ENCODE results near the gene SLC4A5.

Gene SLC4A5

GRCh38 chr2:74269667-74270066 is 73.5 kb downstream of the SLC4A5 start:
- no peak for TF ChIP-seq TAF1 (IDR thresholded peaks at IDR 0.05; ENCODE audit: low read depth)
- TF ChIP-seq TEAD4 (IDR thresholded peaks at IDR 0.05) = no peak
- no peak for TF ChIP-seq RAD21 (IDR thresholded peaks at IDR 0.05; ENCODE audit: low read depth)
- TF ChIP-seq EP300 (IDR thresholded peaks at IDR 0.05; ENCODE audit: borderline replicate concordance) = no peak
- TF ChIP-seq CREB1 (IDR thresholded peaks at IDR 0.05; ENCODE audit: low read depth) = no peak
- no peak for TF ChIP-seq NFIC (IDR thresholded peaks at IDR 0.05)
- TF ChIP-seq EGR1 (IDR thresholded peaks at IDR 0.05) = no peak
- TF ChIP-seq TCF12 (IDR thresholded peaks at IDR 0.05; ENCODE audit: low read depth) = no peak
- TF ChIP-seq CEBPB (IDR thresholded peaks at IDR 0.05) = no peak
- TF ChIP-seq, protein P1, sequence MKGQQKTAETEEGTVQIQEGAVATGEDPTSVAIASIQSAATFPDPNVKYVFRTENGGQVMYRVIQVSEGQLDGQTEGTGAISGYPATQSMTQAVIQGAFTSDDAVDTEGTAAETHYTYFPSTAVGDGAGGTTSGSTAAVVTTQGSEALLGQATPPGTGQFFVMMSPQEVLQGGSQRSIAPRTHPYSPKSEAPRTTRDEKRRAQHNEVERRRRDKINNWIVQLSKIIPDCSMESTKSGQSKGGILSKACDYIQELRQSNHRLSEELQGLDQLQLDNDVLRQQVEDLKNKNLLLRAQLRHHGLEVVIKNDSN (IDR thresholded peaks at IDR 0.05) = no peak
- no peak for TF ChIP-seq MAX (IDR thresholded peaks at IDR 0.05)
- no peak for TF ChIP-seq ZBTB7A (IDR thresholded peaks at IDR 0.05; ENCODE audit: low read depth)
- TF ChIP-seq YY1 (IDR thresholded peaks at IDR 0.05; ENCODE audit: low read depth) = no peak
- TF ChIP-seq, protein P2, sequence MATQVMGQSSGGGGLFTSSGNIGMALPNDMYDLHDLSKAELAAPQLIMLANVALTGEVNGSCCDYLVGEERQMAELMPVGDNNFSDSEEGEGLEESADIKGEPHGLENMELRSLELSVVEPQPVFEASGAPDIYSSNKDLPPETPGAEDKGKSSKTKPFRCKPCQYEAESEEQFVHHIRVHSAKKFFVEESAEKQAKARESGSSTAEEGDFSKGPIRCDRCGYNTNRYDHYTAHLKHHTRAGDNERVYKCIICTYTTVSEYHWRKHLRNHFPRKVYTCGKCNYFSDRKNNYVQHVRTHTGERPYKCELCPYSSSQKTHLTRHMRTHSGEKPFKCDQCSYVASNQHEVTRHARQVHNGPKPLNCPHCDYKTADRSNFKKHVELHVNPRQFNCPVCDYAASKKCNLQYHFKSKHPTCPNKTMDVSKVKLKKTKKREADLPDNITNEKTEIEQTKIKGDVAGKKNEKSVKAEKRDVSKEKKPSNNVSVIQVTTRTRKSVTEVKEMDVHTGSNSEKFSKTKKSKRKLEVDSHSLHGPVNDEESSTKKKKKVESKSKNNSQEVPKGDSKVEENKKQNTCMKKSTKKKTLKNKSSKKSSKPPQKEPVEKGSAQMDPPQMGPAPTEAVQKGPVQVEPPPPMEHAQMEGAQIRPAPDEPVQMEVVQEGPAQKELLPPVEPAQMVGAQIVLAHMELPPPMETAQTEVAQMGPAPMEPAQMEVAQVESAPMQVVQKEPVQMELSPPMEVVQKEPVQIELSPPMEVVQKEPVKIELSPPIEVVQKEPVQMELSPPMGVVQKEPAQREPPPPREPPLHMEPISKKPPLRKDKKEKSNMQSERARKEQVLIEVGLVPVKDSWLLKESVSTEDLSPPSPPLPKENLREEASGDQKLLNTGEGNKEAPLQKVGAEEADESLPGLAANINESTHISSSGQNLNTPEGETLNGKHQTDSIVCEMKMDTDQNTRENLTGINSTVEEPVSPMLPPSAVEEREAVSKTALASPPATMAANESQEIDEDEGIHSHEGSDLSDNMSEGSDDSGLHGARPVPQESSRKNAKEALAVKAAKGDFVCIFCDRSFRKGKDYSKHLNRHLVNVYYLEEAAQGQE (IDR thresholded peaks at IDR 0.05; ENCODE audit: low read depth) = no peak
- no peak for TF ChIP-seq FOXM1 (IDR thresholded peaks at IDR 0.05; ENCODE audit: borderline replicate concordance, low read depth)

DNA sequence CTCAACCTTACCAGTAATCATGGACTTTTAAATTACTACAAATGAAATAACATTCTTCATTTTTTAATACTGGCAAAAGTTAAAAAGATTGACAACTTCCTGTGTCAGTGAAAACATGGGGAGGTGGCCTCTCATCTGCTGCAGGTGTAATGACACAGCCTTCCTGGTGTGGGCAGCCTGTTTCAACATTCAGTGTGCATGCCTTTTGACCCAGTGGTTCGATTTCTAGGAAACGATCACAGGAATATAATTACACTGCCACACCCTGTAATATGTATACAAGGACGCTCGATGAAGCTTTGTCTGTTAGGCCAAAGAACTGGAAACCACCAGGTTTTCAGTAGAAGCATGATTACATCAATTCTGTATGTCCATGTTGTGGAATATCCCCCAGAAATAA is 76.1 kb downstream of the SLC4A5 start:
- TF ChIP-seq EGR1 (IDR thresholded peaks at IDR 0.05) = no peak
- peak; percentile 49 for TF ChIP-seq RAD21 (IDR thresholded peaks at IDR 0.05; ENCODE audit: low read depth)
- TF ChIP-seq TEAD4 (IDR thresholded peaks at IDR 0.05) = no peak
- no peak for TF ChIP-seq YY1 (IDR thresholded peaks at IDR 0.05; ENCODE audit: low read depth)
- no peak for TF ChIP-seq NFIC (IDR thresholded peaks at IDR 0.05)
- no peak for TF ChIP-seq TCF12 (IDR thresholded peaks at IDR 0.05; ENCODE audit: low read depth)

DNA sequence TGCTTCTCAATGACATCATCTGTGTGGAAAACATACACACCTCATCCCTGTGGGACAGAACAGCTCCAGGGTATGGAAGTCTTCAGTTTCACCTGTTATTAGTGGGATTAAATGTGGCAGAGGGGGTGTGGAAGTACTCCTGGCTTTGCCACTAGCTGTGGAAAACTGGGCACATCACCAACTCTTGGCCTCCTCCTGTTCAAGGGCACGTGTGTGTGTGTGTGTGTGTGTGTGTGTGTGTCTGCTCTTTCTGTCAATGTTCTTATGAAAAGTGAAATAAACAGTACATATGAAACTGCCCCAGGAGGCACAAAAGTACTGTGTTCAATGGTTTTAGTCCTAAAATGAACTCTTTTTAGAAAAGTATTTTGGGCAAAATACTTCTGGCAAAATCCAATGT is 78.9 kb downstream of the SLC4A5 start:
- TF ChIP-seq NFIC (IDR thresholded peaks at IDR 0.05) (no peak), YY1 (IDR thresholded peaks at IDR 0.05; ENCODE audit: low read depth) (no peak), MAX (IDR thresholded peaks at IDR 0.05) (no peak), TAF1 (IDR thresholded peaks at IDR 0.05; ENCODE audit: low read depth) (no peak), RAD21 (IDR thresholded peaks at IDR 0.05; ENCODE audit: low read depth) (no peak), EGR1 (IDR thresholded peaks at IDR 0.05) (no peak), CREB1 (IDR thresholded peaks at IDR 0.05; ENCODE audit: low read depth) (no peak), TCF12 (IDR thresholded peaks at IDR 0.05; ENCODE audit: low read depth) (no peak), EP300 (IDR thresholded peaks at IDR 0.05; ENCODE audit: borderline replicate concordance) (no peak), CEBPB (IDR thresholded peaks at IDR 0.05) (no peak), FOXM1 (IDR thresholded peaks at IDR 0.05; ENCODE audit: borderline replicate concordance, low read depth) (no peak), ZBTB7A (IDR thresholded peaks at IDR 0.05; ENCODE audit: low read depth) (no peak), TEAD4 (IDR thresholded peaks at IDR 0.05) (no peak)
- TF ChIP-seq, protein P2 (IDR thresholded peaks at IDR 0.05; ENCODE audit: low read depth) = no peak
- TF ChIP-seq, protein P1 (IDR thresholded peaks at IDR 0.05) = no peak

DNA sequence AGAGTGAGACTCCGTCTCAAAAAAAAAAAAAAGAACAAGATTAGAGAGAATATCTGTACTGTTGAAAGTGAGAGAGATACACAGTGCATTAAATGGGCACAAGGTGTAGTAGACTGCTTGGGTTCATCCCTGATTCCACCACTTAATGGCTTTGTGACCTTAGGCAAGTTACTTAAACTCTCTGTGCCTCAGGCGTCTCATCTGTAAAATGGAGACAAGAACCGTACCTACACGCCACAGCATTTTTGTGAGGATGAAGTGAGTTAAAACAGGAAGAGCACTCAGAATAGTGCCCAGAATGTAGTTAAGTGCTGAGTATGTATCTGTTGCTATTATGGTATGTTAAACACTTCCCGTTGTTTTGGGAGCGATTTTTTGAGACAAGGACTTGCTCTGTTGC is 80.5 kb downstream of the SLC4A5 start:
- TF ChIP-seq NFIC (IDR thresholded peaks at IDR 0.05) = no peak

GRCh38 chr2:74261204-74261864 is 81.9 kb downstream of the SLC4A5 start:
- no peak for TF ChIP-seq YY1 (IDR thresholded peaks at IDR 0.05; ENCODE audit: low read depth)
- peak; percentile 70 for TF ChIP-seq RAD21 (IDR thresholded peaks at IDR 0.05; ENCODE audit: low read depth)
- peak; percentile 73 for TF ChIP-seq TEAD4 (IDR thresholded peaks at IDR 0.05)

GRCh38 chr2:74260495-74260894 is 82.7 kb downstream of the SLC4A5 start:
- TF ChIP-seq YY1 (IDR thresholded peaks at IDR 0.05; ENCODE audit: low read depth) (no peak), FOXM1 (IDR thresholded peaks at IDR 0.05; ENCODE audit: borderline replicate concordance, low read depth) (no peak), NFIC (IDR thresholded peaks at IDR 0.05) (no peak), TCF12 (IDR thresholded peaks at IDR 0.05; ENCODE audit: low read depth) (no peak)
- TF ChIP-seq, protein P2 (IDR thresholded peaks at IDR 0.05; ENCODE audit: low read depth) = no peak
